Keratinocyte (primary cell): ENCODE results near the gene IL4R.

Experiments
- EZH2 ChIP-seq: IDR thresholded peaks from one replicate; pipeline ENCODE4 v1.6.1; 2012; ENCODE audit warnings: inconsistent platforms, mild to moderate bottlenecking, low read length, moderate library complexity
- TF ChIP-seq, protein P1 (sequence below), 3 experiments: IDR thresholded peaks in 1 of 3; conservative IDR thresholded peaks in 1 of 3; optimal IDR thresholded peaks in 1 of 3; 2 replicates in 2 of 3; 3 replicates in 1 of 3; pipeline versions ENCODE3 to v1.5.1; 2011; ENCODE audit warnings: low read length in 3 of 3, mild to moderate bottlenecking in 3 of 3, moderate library complexity in 2 of 3, control low read depth in 1 of 3, inconsistent platforms in 1 of 3; ENCODE audit not compliant: insufficient read depth in 2 of 3; ENCODE audit errors: extremely low read depth in 1 of 3

GRCh38 chr16:27390151-27390550 is 76.4 kb downstream of the IL4R start:
- TF ChIP-seq, protein P1, sequence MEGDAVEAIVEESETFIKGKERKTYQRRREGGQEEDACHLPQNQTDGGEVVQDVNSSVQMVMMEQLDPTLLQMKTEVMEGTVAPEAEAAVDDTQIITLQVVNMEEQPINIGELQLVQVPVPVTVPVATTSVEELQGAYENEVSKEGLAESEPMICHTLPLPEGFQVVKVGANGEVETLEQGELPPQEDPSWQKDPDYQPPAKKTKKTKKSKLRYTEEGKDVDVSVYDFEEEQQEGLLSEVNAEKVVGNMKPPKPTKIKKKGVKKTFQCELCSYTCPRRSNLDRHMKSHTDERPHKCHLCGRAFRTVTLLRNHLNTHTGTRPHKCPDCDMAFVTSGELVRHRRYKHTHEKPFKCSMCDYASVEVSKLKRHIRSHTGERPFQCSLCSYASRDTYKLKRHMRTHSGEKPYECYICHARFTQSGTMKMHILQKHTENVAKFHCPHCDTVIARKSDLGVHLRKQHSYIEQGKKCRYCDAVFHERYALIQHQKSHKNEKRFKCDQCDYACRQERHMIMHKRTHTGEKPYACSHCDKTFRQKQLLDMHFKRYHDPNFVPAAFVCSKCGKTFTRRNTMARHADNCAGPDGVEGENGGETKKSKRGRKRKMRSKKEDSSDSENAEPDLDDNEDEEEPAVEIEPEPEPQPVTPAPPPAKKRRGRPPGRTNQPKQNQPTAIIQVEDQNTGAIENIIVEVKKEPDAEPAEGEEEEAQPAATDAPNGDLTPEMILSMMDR (optimal IDR thresholded peaks at IDR 0.05 in 1 of 3, IDR thresholded peaks at IDR 0.05 in 1 of 3, conservative IDR thresholded peaks at IDR 0.05 in 1 of 3; ENCODE audit: extremely low read depth in 1 of 3, insufficient read depth in 2 of 3, low read length in 3 of 3) = no peak
- no peak for TF ChIP-seq EZH2
